ENCODE measurements around the gene NBAS. TPM values are rescaled to one million over a fixed set of nuclear protein-coding genes. Genes with fewer than 3 reads are reported as not detected.

The NBAS gene
- total and polyA plus RNA-seq, 9 of the 15 experiments (the other 6 are each of a cell fraction or from before 2014, with no cell fraction given): 15.3 to 94.4 (median 69.9) TPM

DNA sequence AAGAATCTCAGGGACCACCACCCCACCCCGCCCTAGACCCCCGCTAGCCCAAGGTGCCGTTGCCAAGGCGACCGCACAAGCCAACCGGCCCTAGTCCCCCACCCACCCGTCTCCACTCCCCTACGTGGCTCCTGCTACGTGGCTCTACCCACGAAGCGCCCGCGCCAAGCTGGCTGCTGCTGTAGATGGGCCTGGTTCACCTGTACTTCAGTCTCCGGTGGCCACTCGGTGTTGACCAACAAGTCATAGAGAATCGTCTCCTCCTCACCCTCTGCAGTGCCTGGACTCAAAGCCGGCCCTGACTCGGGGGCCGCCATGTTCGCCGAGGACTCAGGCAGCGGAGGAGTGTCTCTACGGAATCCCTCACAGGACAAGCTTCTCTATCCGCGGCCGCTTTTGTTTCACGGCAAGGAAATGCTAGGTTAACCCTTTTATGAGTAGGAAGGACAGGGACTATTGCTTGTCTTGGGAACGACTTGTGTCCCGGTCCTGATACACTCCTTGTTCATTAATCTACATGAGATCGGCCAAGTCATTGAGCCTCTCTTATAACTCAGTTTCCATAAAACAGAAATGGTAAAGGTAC is at the start of gene NBAS (continued):
- TF ChIP-seq JUND (IDR thresholded peaks at IDR 0.05; ENCODE audit: borderline replicate concordance, low read depth, low read length) (peak; percentile 66), JUND (tag; IDR thresholded peaks at IDR 0.05; ENCODE audit: borderline replicate concordance, low read depth, low read length) (0 out of 3 replicates have a peak, but pooled peaks have one; percentile 3), POLR2H (tag; IDR thresholded peaks at IDR 0.05; ENCODE audit: low read depth) (no peak; the same call in 1 of the 2 replicates), IFI16 (CRISPR knock-in tag; IDR thresholded peaks at IDR 0.05) (no peak), KHSRP (IDR thresholded peaks at IDR 0.05) (no peak), MECOM (CRISPR knock-in tag; IDR thresholded peaks at IDR 0.05) (no peak), ZBTB8A (IDR thresholded peaks at IDR 0.05; ENCODE audit: partially characterized antibody) (peak; percentile 63), GTF2E2 (tag; IDR thresholded peaks at IDR 0.05) (peak; percentile 66; the same call in 1 of the 2 replicates), GABPB1 (CRISPR knock-in tag; IDR thresholded peaks at IDR 0.05) (peak; percentile 23; the same call in 1 of the 2 replicates), ZNF24 (IDR thresholded peaks at IDR 0.05) (peak; percentile 30; the same call in 1 of the 2 replicates), PRMT5 (CRISPR knock-in tag; IDR thresholded peaks at IDR 0.05) (no peak), FOXM1 (IDR thresholded peaks at IDR 0.05; ENCODE audit: low read depth) (no peak), FOXM1 (CRISPR knock-in tag; IDR thresholded peaks at IDR 0.05; ENCODE audit: low read depth) (no peak), PML (IDR thresholded peaks at IDR 0.05; ENCODE audit: low read length) (no peak), MXI1 (IDR thresholded peaks at IDR 0.05; ENCODE audit: low read depth, low read length) (no peak), MTA2 (IDR thresholded peaks at IDR 0.05; ENCODE audit: low read depth) (no peak), ZNF124 (CRISPR knock-in tag; IDR thresholded peaks at IDR 0.05) (no peak)
- TF ChIP-seq, protein P1, sequence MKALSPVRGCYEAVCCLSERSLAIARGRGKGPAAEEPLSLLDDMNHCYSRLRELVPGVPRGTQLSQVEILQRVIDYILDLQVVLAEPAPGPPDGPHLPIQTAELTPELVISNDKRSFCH (CRISPR knock-in tag; IDR thresholded peaks at IDR 0.05): no peak
- TF ChIP-seq, protein P1 (tag; IDR thresholded peaks at IDR 0.05): no peak
- TF ChIP-seq, protein P2, sequence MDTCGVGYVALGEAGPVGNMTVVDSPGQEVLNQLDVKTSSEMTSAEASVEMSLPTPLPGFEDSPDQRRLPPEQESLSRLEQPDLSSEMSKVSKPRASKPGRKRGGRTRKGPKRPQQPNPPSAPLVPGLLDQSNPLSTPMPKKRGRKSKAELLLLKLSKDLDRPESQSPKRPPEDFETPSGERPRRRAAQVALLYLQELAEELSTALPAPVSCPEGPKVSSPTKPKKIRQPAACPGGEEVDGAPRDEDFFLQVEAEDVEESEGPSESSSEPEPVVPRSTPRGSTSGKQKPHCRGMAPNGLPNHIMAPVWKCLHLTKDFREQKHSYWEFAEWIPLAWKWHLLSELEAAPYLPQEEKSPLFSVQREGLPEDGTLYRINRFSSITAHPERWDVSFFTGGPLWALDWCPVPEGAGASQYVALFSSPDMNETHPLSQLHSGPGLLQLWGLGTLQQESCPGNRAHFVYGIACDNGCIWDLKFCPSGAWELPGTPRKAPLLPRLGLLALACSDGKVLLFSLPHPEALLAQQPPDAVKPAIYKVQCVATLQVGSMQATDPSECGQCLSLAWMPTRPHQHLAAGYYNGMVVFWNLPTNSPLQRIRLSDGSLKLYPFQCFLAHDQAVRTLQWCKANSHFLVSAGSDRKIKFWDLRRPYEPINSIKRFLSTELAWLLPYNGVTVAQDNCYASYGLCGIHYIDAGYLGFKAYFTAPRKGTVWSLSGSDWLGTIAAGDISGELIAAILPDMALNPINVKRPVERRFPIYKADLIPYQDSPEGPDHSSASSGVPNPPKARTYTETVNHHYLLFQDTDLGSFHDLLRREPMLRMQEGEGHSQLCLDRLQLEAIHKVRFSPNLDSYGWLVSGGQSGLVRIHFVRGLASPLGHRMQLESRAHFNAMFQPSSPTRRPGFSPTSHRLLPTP (IDR thresholded peaks at IDR 0.05; ENCODE audit: borderline replicate concordance, extremely low read depth, insufficient read length): no peak
- TF ChIP-seq, protein P3, sequence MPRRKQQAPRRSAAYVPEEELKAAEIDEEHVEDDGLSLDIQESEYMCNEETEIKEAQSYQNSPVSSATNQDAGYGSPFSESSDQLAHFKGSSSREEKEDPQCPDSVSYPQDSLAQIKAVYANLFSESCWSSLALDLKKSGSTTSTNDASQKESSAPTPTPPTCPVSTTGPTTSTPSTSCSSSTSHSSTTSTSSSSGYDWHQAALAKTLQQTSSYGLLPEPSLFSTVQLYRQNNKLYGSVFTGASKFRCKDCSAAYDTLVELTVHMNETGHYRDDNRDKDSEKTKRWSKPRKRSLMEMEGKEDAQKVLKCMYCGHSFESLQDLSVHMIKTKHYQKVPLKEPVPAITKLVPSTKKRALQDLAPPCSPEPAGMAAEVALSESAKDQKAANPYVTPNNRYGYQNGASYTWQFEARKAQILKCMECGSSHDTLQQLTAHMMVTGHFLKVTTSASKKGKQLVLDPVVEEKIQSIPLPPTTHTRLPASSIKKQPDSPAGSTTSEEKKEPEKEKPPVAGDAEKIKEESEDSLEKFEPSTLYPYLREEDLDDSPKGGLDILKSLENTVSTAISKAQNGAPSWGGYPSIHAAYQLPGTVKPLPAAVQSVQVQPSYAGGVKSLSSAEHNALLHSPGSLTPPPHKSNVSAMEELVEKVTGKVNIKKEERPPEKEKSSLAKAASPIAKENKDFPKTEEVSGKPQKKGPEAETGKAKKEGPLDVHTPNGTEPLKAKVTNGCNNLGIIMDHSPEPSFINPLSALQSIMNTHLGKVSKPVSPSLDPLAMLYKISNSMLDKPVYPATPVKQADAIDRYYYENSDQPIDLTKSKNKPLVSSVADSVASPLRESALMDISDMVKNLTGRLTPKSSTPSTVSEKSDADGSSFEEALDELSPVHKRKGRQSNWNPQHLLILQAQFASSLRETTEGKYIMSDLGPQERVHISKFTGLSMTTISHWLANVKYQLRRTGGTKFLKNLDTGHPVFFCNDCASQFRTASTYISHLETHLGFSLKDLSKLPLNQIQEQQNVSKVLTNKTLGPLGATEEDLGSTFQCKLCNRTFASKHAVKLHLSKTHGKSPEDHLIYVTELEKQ (CRISPR knock-in tag; IDR thresholded peaks at IDR 0.05): no peak
- TF ChIP-seq, protein P4, sequence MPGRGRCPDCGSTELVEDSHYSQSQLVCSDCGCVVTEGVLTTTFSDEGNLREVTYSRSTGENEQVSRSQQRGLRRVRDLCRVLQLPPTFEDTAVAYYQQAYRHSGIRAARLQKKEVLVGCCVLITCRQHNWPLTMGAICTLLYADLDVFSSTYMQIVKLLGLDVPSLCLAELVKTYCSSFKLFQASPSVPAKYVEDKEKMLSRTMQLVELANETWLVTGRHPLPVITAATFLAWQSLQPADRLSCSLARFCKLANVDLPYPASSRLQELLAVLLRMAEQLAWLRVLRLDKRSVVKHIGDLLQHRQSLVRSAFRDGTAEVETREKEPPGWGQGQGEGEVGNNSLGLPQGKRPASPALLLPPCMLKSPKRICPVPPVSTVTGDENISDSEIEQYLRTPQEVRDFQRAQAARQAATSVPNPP (IDR thresholded peaks at IDR 0.05; ENCODE audit: borderline replicate concordance, insufficient read depth, insufficient read length): no peak

Data from K562 (cell line).